GM21515 (cell line): ENCODE results near the gene SPIB.
"Not testable (repeated sequence)": the region's sequence is repeated elsewhere in the genome, so short reads cannot be mapped to it uniquely, and the experiment has no call there.

Experiments
- ATAC-seq: cut with Tn5 transposase; IDR thresholded peaks from one replicate; pipeline ENCODE4 v1.9.1; 2021; ENCODE audit not compliant: unreplicated experiment

The SPIB gene

GRCh38 chr19:50435221-50435620, 16.5 kb downstream of the SPIB start:
- no peak for ATAC-seq

DNA sequence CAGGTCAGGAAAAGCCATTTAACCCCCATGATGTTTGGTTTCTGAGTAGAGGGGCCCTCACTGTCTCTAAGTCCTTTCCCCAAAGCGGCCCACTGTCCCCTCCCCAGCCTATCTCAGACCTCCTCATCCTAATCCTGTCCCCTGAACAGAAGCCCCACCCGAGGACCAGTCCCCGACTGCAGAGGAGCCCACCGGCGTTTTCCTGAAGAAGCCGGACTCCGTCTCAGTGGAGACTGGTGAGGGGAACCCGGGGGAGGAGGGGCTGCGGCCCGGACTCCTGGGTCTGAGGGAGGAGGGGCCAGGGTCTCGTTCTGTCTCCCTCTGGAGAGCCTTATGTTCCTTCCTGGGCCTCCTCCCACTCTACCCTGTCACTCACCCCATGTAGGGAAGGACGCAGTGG, 16.9 kb downstream of the SPIB start:
- no peak for ATAC-seq

DNA sequence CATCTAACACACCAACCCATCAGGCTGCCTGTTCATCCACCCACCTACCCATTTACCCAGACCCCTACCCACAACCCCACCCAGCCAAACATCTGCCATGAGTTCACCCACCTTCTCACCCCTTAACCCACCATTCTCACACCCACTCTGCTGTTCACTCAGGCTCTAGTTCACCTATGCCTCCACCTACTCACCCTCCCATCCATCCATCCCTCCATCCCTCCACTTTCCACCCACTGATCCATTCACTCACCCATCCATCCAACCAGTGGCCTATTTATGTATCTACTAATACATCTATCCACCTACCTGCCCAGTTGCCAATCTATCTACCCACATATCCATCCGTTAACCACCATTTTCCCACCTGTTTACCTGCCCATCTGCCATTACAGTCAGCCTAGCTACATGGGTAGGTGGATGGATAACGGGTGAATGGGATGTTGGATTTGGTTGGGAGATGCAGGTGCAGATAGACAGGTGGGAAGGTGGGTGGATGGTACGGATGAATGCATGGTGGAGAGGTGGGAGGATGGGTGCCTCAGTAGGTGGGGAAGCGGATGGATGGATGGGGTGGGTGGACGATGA, 19.2 kb downstream of the SPIB start:
- no peak for ATAC-seq

GRCh38 chr19:50439130-50439529, 20.4 kb downstream of the SPIB start:
- not testable (repeated sequence) for ATAC-seq

- no peak for ATAC-seq
These were observed 25.3 kb downstream of the SPIB start for GRCh38 chr19:50444059-50444458.

DNA sequence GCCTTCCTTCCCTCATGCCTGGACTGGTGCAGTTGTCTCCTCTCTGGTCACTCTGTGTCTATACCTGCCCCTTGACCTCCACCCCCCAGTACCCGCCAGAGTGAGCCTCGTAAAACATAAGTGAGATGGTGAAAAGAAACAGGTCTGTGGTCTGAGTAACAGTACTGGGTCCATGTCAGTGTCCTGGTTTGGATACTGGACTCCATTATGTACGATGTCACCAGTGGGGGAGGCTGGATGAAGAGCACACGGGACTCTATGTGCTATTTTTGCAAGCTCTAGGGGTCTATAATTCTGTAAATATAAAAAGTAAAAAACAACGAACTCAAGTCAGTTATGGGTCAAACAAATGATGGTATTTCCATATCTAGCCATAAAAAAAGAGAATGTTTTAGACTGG, 28.3 kb downstream of the SPIB start:
- no peak for ATAC-seq

DNA sequence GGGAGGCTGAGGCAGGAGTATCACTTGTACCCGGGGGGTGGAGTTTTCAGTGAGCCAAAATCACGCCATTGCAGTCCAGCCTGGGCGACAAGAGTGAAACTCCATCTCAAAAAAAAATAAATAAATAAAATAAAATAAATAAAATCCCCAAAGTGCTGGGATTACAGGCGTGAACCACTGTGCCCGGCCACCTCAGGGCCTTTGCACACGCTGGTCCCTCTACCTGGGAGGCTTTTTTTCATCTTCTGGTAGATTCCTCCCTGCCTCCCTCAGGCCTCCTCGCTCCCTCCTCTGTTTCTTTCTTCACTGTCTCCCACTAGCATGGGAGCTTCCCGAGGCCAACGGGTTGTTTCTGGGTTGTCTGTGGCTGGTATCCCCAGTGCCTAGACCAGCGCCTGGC, 29.0 kb downstream of the SPIB start:
- ATAC-seq = no peak

- no peak for ATAC-seq
These were observed 30.6 kb downstream of the SPIB start for GRCh38 chr19:50449236-50449899.

- ATAC-seq = no peak
These were observed 31.9 kb downstream of the SPIB start for GRCh38 chr19:50450369-50451222.

- ATAC-seq = no peak
These were observed 32.4 kb downstream of the SPIB start for GRCh38 chr19:50451223-50451534.

DNA sequence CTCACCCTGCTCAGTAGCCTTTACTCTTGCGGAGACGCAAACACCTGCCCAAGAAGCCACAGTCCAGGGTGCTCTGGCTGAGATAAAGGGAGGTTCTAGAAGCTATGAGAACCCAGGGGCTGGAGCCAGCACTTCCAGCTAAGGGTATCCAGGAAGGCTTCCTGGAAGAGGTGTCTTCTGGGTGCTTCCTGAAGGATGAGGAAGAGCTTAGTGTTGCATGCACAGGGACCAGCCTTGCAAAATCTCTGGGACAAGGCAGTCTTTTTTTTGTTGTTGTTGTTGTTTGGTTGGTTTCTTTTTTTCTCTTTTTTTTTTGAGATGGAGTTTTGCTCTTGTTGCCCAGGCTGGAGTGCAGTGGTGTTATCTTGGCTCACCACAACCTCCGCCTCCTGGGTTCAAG, 34.5 kb downstream of the SPIB start:
- ATAC-seq = no peak

DNA sequence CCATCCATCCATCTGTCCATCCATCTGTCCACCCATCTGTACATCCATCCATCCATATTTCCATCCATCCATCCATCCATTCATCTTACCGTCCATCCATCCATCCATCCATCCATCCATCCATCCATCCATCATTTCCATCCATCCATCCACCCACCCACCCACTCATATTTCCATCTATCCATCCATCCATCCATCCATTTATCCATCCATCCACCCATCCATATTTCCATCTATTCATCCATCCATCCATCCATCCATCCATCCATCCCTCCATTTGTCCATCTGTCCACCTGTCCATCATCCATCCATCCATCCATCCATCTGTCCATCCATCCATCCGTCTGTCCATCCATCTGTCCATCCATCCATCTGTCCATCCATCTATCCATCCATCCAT, 37.3 kb downstream of the SPIB start:
- ATAC-seq = no peak

- no peak for ATAC-seq
These were observed 38.6 kb downstream of the SPIB start for GRCh38 chr19:50457300-50457699.

DNA sequence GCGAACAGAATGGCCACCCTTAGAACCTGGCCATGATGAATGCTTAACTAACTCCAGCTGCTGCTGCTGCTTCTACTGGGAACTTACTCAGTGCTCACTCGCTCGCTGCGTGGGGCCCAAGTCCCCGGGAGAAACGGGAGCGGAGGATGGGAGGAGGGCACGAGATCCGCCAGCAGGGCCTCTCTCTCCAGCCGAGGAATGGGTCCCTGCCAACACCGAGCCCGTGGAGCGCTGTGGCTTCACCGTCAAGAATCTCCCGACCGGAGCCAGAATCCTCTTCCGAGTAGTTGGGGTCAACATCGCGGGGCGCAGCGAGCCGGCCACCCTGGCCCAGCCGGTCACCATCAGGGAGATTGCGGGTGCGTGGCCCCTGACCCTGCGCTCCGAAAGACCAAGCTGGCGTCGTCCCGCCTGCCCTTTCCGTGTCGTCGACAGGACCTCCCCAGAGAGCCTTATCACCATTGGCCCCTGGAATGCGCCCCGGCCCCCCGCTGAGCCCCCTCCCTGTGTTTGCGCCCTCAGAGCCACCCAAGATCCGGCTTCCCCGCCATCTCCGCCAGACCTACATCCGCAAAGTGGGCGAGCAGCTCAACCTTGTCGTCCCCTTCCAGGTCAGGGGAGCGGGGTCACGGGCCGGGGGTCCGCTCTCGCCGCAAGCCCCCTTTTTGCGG, 39.8 kb downstream of the SPIB start:
- ATAC-seq = no peak

DNA sequence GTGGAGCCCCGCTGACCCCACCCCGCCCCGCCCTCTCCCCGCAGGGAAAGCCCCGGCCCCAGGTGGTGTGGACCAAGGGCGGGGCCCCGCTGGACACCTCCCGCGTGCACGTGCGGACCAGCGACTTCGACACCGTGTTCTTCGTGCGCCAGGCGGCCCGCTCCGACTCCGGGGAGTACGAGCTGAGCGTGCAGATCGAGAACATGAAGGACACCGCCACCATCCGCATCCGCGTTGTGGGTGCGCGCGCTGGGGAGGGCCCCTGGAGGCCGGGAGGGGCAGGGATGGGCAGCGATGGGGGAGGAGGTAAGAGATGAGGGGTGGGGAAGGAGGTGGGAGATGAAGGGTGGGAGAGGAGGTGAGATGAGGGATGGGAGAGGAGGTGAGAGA, 40.3 kb downstream of the SPIB start:
- ATAC-seq = no peak

GRCh38 chr19:50459638-50460037, 40.9 kb downstream of the SPIB start:
- ATAC-seq = no peak

GRCh38 chr19:50460161-50460765, 41.5 kb downstream of the SPIB start:
- no peak for ATAC-seq

GRCh38 chr19:50461066-50461875, 42.5 kb downstream of the SPIB start:
- no peak for ATAC-seq

DNA sequence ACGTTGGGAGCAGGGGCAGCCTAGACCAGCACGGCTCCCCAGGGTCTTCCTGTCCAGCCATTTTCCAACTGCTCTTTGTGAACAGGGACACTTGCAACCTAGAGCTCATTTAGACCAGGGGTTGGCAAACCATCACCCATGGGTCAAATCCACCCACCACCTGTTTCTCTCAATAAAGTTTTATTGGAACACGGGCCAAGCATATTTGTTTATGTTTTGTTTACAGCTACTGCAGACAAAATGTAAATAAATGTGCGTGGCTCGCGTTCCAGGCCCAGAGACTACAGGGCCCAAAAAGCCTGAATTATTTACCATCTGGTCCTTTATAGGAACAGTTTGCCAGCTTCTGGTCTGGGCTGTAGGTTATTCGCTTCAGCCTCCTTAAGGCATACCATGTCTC, 44.2 kb downstream of the SPIB start:
- no peak for ATAC-seq

DNA sequence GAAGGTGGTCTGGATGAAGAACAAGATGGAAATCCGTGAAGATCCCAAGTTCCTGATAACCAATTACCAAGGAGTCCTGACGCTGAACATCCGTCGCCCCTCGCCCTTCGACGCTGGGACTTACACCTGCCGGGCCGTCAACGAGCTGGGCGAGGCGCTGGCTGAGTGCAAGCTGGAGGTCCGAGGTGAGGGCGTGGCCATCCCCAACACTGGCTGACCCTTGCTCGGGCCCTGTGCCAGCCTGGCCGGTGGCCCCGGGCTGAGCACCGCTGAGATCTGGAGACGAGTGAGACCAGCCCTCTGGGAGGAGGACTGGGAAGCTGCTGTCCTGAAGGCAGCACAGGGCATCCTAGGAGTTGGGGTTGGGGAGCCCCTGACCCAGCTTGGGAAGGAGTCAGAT, 45.6 kb downstream of the SPIB start:
- ATAC-seq = no peak

DNA sequence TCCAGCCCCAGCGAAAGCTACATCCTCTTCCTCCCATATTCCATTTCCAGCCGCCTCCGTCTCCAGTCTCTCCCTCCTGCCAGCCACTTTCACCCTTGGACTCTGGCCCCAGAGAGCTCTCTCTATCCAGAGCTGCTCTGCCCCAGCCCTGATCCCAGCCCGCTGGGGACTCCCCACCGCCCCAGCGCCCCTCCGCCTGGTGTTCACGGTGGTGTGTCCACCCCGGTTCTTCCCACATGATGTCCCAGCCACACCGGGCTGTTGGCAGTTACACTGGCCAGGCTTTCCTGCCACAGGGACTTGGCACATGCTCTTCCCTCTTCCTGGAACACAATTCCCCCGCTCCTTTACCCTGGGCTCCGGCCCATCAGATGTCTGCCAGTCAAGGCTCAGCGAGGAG, 46.3 kb downstream of the SPIB start:
- no peak for ATAC-seq
